Liver (tissue), 9 donors: ENCODE results near the gene SLC25A38. TPM values are rescaled to one million over a fixed set of nuclear protein-coding genes. Genes with fewer than 3 reads are reported as not detected.

Experiments
- DNase-seq: peaks from one replicate; pipeline ENCODE4 v3.0.0-alpha.2; 2017; ENCODE audit warnings: low spot score
- H3K27ac ChIP-seq, 2 donors: one replicate each; pipeline ENCODE4 v1.7.0; 2013; ENCODE audit warnings: inconsistent platforms in 2 of 2, low read length in 2 of 2, control low read depth in 1 of 2, low read depth in 1 of 2, mild to moderate bottlenecking in 1 of 2
- H3K27me3 ChIP-seq, 4 donors: one replicate each; pipeline versions ENCODE4 v1.6.1 to v1.7.0; 2013; ENCODE audit warnings: low read length in 3 of 4, inconsistent platforms in 1 of 4, mild to moderate bottlenecking in 1 of 4, moderate library complexity in 1 of 4; ENCODE audit not compliant: control insufficient read depth in 4 of 4, insufficient read depth in 4 of 4
- H3K36me3 ChIP-seq, 4 donors: one replicate each; pipeline versions ENCODE4 v1.6.1 to v1.7.0; 2013; ENCODE audit warnings: low read length in 3 of 4, mild to moderate bottlenecking in 3 of 4, low read depth in 1 of 4, moderate library complexity in 1 of 4; ENCODE audit not compliant: control insufficient read depth in 4 of 4, insufficient read depth in 3 of 4
- H3K4me1 ChIP-seq, 4 donors: one replicate each; pipeline versions ENCODE4 v1.6.1 to v1.7.0; 2013; ENCODE audit warnings: low read length in 3 of 4, mild to moderate bottlenecking in 3 of 4, moderate library complexity in 1 of 4; ENCODE audit not compliant: control insufficient read depth in 4 of 4, insufficient read depth in 4 of 4
- H3K4me3 ChIP-seq, 3 donors: one replicate each; pipeline versions ENCODE4 v1.6.1 to v1.7.0; 2013; ENCODE audit warnings: low read length in 3 of 3, control low read depth in 1 of 3, low read depth in 1 of 3, mild to moderate bottlenecking in 1 of 3
- H3K9ac ChIP-seq, 2 donors: one replicate each; pipeline ENCODE4 v1.7.0; 2013; ENCODE audit warnings: low read length in 2 of 2, mild to moderate bottlenecking in 2 of 2, moderate library complexity in 2 of 2, control low read depth in 1 of 2, low read depth in 1 of 2
- H3K9me3 ChIP-seq, 4 donors: one replicate each; pipeline versions ENCODE4 v1.6.1 to v1.7.0; 2013; ENCODE audit warnings: low read length in 3 of 4; ENCODE audit not compliant: control insufficient read depth in 4 of 4
- ATF3 ChIP-seq: IDR thresholded peaks from 2 replicates; pipeline ENCODE4 v1.6.1; 2016; ENCODE audit warnings: antibody characterized with exemption
- CTCF ChIP-seq: fragments of 150-350 bp; IDR thresholded peaks from 2 replicates; pipeline ENCODE4 v1.5.1; 2017; ENCODE audit warnings: improper control_type of control experiment, low read depth, low read length; ENCODE audit not compliant: missing input control
- EGR1 ChIP-seq, 2 donors: IDR thresholded peaks; 2 replicates each; pipeline ENCODE4 v1.6.1; 2016 to 2018; ENCODE audit warnings: antibody characterized with exemption in 2 of 2, low read depth in 2 of 2
- FOXA1 ChIP-seq: IDR thresholded peaks from 2 replicates; pipeline ENCODE4 v1.6.1; 2016; ENCODE audit warnings: antibody characterized with exemption
- FOXA2 ChIP-seq: IDR thresholded peaks from 2 replicates; pipeline ENCODE4 v1.6.1; 2016; ENCODE audit warnings: antibody characterized with exemption
- GABPA ChIP-seq, 2 donors: IDR thresholded peaks in 1 of 2; conservative IDR thresholded peaks in 1 of 2; 2 replicates each; pipeline ENCODE4 v1.6.1; 2016; ENCODE audit warnings: antibody characterized with exemption in 2 of 2, mild to moderate bottlenecking in 1 of 2, moderate library complexity in 1 of 2
- HNF4A ChIP-seq, 2 donors: conservative IDR thresholded peaks; 2 replicates each; pipeline ENCODE4 v1.6.1; 2016; ENCODE audit warnings: antibody characterized with exemption in 2 of 2, mild to moderate bottlenecking in 2 of 2
- HNF4G ChIP-seq: IDR thresholded peaks from 2 replicates; pipeline ENCODE4 v1.6.1; 2016; ENCODE audit warnings: antibody characterized with exemption
- JUND ChIP-seq, 2 donors: IDR thresholded peaks; 2 replicates each; pipeline ENCODE4 v1.6.1; 2016; ENCODE audit warnings: antibody characterized with exemption in 2 of 2
- MAX ChIP-seq: IDR thresholded peaks from 2 replicates; pipeline ENCODE4 v1.6.1; 2016; ENCODE audit warnings: antibody characterized with exemption
- NR2F2 ChIP-seq: IDR thresholded peaks from 2 replicates; pipeline ENCODE4 v1.6.1; 2016; ENCODE audit warnings: antibody characterized with exemption
- RAD21 ChIP-seq, 2 donors: IDR thresholded peaks; 2 replicates each; pipeline ENCODE4 v1.6.1; 2016; ENCODE audit warnings: antibody characterized with exemption in 2 of 2, mild to moderate bottlenecking in 2 of 2
- REST ChIP-seq: IDR thresholded peaks from 2 replicates; pipeline ENCODE4 v1.6.1; 2016; ENCODE audit warnings: antibody characterized with exemption, mild to moderate bottlenecking
- RXRA ChIP-seq, 2 donors: IDR thresholded peaks; 2 replicates each; pipeline ENCODE4 v1.6.1; 2017 to 2018; ENCODE audit warnings: antibody characterized with exemption in 2 of 2, mild to moderate bottlenecking in 1 of 2
- SP1 ChIP-seq: IDR thresholded peaks from 2 replicates; pipeline ENCODE4 v1.6.1; 2018; ENCODE audit warnings: antibody characterized with exemption, mild to moderate bottlenecking
- TAF1 ChIP-seq: conservative IDR thresholded peaks from 2 replicates; pipeline ENCODE4 v1.6.1; 2016; ENCODE audit warnings: antibody characterized with exemption, mild to moderate bottlenecking
- YY1 ChIP-seq: IDR thresholded peaks from 2 replicates; pipeline ENCODE4 v1.6.1; 2016; ENCODE audit warnings: antibody characterized with exemption, mild to moderate bottlenecking
- ZBTB33 ChIP-seq: IDR thresholded peaks from 2 replicates; pipeline ENCODE4 v1.6.1; 2016; ENCODE audit warnings: antibody characterized with exemption
- polyA plus RNA-seq, 2 donors: library from polyadenylated mRNA; stranded (reverse) in 1 of 2; unstranded in 1 of 2; fragments of 200-250 nt in 1 of 2; fragments of >200 nt in 1 of 2; fragmentation: Nextera tagmentation in 1 of 2; extraction: Ambion mirVana in 1 of 2; gene quantifications; one replicate each; pipeline versions ENCODE4 v1.2.1 to v1.2.3, GENCODE V29; 2013 to 2015
- total RNA-seq, 2 donors: library from RNA; depleted of rRNA; stranded (reverse); fragments of >200 nt; gene quantifications; one replicate each; pipeline ENCODE4 v1.2.3, GENCODE V29; 2014
- donor health status: healthy.
- donor health status: healthy.
- donor health status: healthy.
- donor health status: healthy.
- donor health status: healthy.

The SLC25A38 gene
- total and polyA plus RNA-seq, 4 donors, result 19.8 to 44.4 (median 24.3) TPM

GRCh38 chr3:39333607-39334006, 49.6 kb upstream of the SLC25A38 start:
- H3K9me3 ChIP-seq, result no peaks in the 10 kb centered on the region
- H3K4me1 ChIP-seq, result peaks cover 0 to 2% (median 0%) of the 10 kb centered on the region in 4 donors
- H3K27me3 ChIP-seq, result no peaks in the 10 kb centered on the region
- H3K4me3 ChIP-seq, result no peak overlapping the region
- no peak overlapping the region for H3K9ac ChIP-seq
- no peaks in the 10 kb centered on the region for H3K36me3 ChIP-seq
- TF ChIP-seq ATF3, result no peak
- no peak for TF ChIP-seq JUND (IDR thresholded peaks at IDR 0.05)
- no peak for TF ChIP-seq HNF4A (conservative IDR thresholded peaks at IDR 0.05)
- no peak for TF ChIP-seq FOXA1
- TF ChIP-seq GABPA (IDR thresholded peaks at IDR 0.05 in 1 of 2, conservative IDR thresholded peaks at IDR 0.05 in 1 of 2), result no peak
- TF ChIP-seq RXRA (IDR thresholded peaks at IDR 0.05), result no peak
- no peak for TF ChIP-seq YY1
- TF ChIP-seq RAD21 (IDR thresholded peaks at IDR 0.05), result no peak
- TF ChIP-seq HNF4G, result no peak
- no peak for TF ChIP-seq FOXA2
- no peak for TF ChIP-seq ZBTB33
- TF ChIP-seq REST, result no peak
- no peak for TF ChIP-seq NR2F2
- no peak for TF ChIP-seq MAX
- TF ChIP-seq TAF1, result no peak
- no peak for TF ChIP-seq CTCF
- no peak for TF ChIP-seq EGR1 (IDR thresholded peaks at IDR 0.05; ENCODE audit: low read depth in 2 of 2)
- no peak for TF ChIP-seq SP1
- no peak overlapping the region for H3K27ac ChIP-seq
- DNase-seq, result no peak
